Ishikawa (cell line): ENCODE measurements around the gene FBXW11.

Source experiments
- CEBPB ChIP-seq: IDR thresholded peaks from 2 replicates; pipeline ENCODE4 v1.6.1; 2012
- CREB1 ChIP-seq: IDR thresholded peaks from 2 replicates; pipeline ENCODE4 v1.6.1; 2012; ENCODE audit warnings: low read depth
- EGR1 ChIP-seq: IDR thresholded peaks from 2 replicates; pipeline ENCODE4 v1.6.1; 2012
- EP300 ChIP-seq: IDR thresholded peaks from 2 replicates; pipeline ENCODE4 v1.6.1; 2012; ENCODE audit warnings: borderline replicate concordance
- FOXM1 ChIP-seq: IDR thresholded peaks from 2 replicates; pipeline ENCODE4 v1.6.1; 2012; ENCODE audit warnings: low read depth, borderline replicate concordance
- MAX ChIP-seq: IDR thresholded peaks from 2 replicates; pipeline ENCODE4 v1.6.1; 2012
- NFIC ChIP-seq: IDR thresholded peaks from 2 replicates; pipeline ENCODE4 v1.6.1; 2012
- RAD21 ChIP-seq: IDR thresholded peaks from 2 replicates; pipeline ENCODE4 v1.6.1; 2012; ENCODE audit warnings: low read depth
- TAF1 ChIP-seq: IDR thresholded peaks from 2 replicates; pipeline ENCODE4 v1.6.1; 2012; ENCODE audit warnings: low read depth, mild to moderate bottlenecking
- TCF12 ChIP-seq: IDR thresholded peaks from 2 replicates; pipeline ENCODE4 v1.6.1; 2012; ENCODE audit warnings: low read depth
- TEAD4 ChIP-seq: IDR thresholded peaks from 2 replicates; pipeline ENCODE4 v1.6.1; 2012
- USF1 ChIP-seq: IDR thresholded peaks from 2 replicates; pipeline ENCODE4 v1.6.1; 2012
- YY1 ChIP-seq: IDR thresholded peaks from 2 replicates; pipeline ENCODE4 v1.6.1; 2012; ENCODE audit warnings: low read depth
- ZBTB7A ChIP-seq: IDR thresholded peaks from 2 replicates; pipeline ENCODE4 v1.6.1; 2012; ENCODE audit warnings: low read depth
- TF ChIP-seq, protein P1 (sequence below): IDR thresholded peaks from 2 replicates; pipeline ENCODE4 v1.6.1; 2012; ENCODE audit warnings: low read depth, mild to moderate bottlenecking

The FBXW11 gene

GRCh38 chr5:171907725-171908343, 98.6 kb downstream of the FBXW11 start:
- TF ChIP-seq RAD21 = peak; percentile 69
- no peak for TF ChIP-seq USF1
- TF ChIP-seq, protein P1, sequence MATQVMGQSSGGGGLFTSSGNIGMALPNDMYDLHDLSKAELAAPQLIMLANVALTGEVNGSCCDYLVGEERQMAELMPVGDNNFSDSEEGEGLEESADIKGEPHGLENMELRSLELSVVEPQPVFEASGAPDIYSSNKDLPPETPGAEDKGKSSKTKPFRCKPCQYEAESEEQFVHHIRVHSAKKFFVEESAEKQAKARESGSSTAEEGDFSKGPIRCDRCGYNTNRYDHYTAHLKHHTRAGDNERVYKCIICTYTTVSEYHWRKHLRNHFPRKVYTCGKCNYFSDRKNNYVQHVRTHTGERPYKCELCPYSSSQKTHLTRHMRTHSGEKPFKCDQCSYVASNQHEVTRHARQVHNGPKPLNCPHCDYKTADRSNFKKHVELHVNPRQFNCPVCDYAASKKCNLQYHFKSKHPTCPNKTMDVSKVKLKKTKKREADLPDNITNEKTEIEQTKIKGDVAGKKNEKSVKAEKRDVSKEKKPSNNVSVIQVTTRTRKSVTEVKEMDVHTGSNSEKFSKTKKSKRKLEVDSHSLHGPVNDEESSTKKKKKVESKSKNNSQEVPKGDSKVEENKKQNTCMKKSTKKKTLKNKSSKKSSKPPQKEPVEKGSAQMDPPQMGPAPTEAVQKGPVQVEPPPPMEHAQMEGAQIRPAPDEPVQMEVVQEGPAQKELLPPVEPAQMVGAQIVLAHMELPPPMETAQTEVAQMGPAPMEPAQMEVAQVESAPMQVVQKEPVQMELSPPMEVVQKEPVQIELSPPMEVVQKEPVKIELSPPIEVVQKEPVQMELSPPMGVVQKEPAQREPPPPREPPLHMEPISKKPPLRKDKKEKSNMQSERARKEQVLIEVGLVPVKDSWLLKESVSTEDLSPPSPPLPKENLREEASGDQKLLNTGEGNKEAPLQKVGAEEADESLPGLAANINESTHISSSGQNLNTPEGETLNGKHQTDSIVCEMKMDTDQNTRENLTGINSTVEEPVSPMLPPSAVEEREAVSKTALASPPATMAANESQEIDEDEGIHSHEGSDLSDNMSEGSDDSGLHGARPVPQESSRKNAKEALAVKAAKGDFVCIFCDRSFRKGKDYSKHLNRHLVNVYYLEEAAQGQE = no peak

- no peak for TF ChIP-seq EP300
- TF ChIP-seq RAD21 = no peak
- no peak for TF ChIP-seq EGR1
- TF ChIP-seq CREB1 = no peak
- TF ChIP-seq TCF12 = no peak
- TF ChIP-seq NFIC = no peak
- no peak for TF ChIP-seq MAX
These were observed 99.5 kb downstream of the FBXW11 start for GRCh38 chr5:171906703-171907590.

- TF ChIP-seq EP300 (no peak), RAD21 (no peak), FOXM1 (no peak), ZBTB7A (no peak), USF1 (no peak), TAF1 (no peak), CEBPB (no peak), CREB1 (no peak), TCF12 (no peak), TEAD4 (no peak), EGR1 (no peak), MAX (no peak), YY1 (no peak), NFIC (no peak)
- TF ChIP-seq, protein P1 = no peak
These were observed 100.3 kb downstream of the FBXW11 start for GRCh38 chr5:171906066-171906570.

GRCh38 chr5:171904886-171905285, 101.6 kb downstream of the FBXW11 start:
- TF ChIP-seq, protein P1 = no peak
- TF ChIP-seq NFIC = no peak
- TF ChIP-seq FOXM1 = no peak
- TF ChIP-seq TEAD4 = no peak
- no peak for TF ChIP-seq TAF1
- no peak for TF ChIP-seq CREB1
- TF ChIP-seq EGR1 = no peak
- TF ChIP-seq CEBPB = no peak
- TF ChIP-seq USF1 = no peak
- TF ChIP-seq TCF12 = no peak
